Adipose tissue (tissue), 3 donors: ENCODE measurements around the gene TMEM208. TPM values are rescaled to one million over a fixed set of nuclear protein-coding genes. Genes with fewer than 3 reads are reported as not detected.

ENCODE experiments used
- polyA plus RNA-seq, 3 donors: library from polyadenylated mRNA; stranded (reverse); fragments of 200-250 nt; gene quantifications; one replicate each; pipeline ENCODE4 v1.2.3, GENCODE V29; 2013
- donor health status: healthy with polysubstance abuse.
- donor health status: Bipolar disorder and iron deficiency.
- donor health status: healthy.

TMEM208 gene
- polyA plus RNA-seq, 3 donors, result 65.4 to 77.4 (median 75.5) TPM

Other genes with a start within 250 kb of the TMEM208 start
- 10 to 100 TPM in 2 of 3 donors, 1 to 10 TPM in 1; 9.8 to 14.5 (median 11.2) TPM for gene CES4A, start 238.5 kb upstream of the TMEM208 start, polyA plus RNA-seq
- 10 to 100 TPM in 2 of 3 donors, 1 to 10 TPM in 1; 9.1 to 33.0 (median 17.5) TPM for gene CBFB, start 198.0 kb upstream of the TMEM208 start, polyA plus RNA-seq
- 1 to 10 TPM; 4.6 to 6.8 (median 6.6) TPM for gene PHAF1, start 117.2 kb upstream of the TMEM208 start, polyA plus RNA-seq
- gene B3GNT9, start 76.1 kb upstream of the TMEM208 start, polyA plus RNA-seq, result 1 to 10 TPM; 2.5 to 6.7 (median 5.0) TPM
- 10 to 100 TPM; 18.0 to 30.0 (median 20.6) TPM for gene TRADD, start 67.2 kb upstream of the TMEM208 start, polyA plus RNA-seq
- 10 to 100 TPM; 10.3 to 36.7 (median 15.3) TPM for gene FBXL8, start 67.2 kb upstream of the TMEM208 start, polyA plus RNA-seq
- gene HSF4, start 62.4 kb upstream of the TMEM208 start, polyA plus RNA-seq, result 10 to 100 TPM; 30.3 to 62.2 (median 42.1) TPM
- gene NOL3, start 56.6 kb upstream of the TMEM208 start, polyA plus RNA-seq, result 10 to 100 TPM; 31.0 to 62.3 (median 34.3) TPM
- 10 to 100 TPM; 13.0 to 32.0 (median 28.2) TPM for gene MATCAP1, start 43.2 kb upstream of the TMEM208 start, polyA plus RNA-seq
- gene EXOC3L1, start 37.0 kb upstream of the TMEM208 start, polyA plus RNA-seq, result 10 to 100 TPM in 1 of 3 donors, 1 to 10 TPM in 2; 3.1 to 14.4 (median 9.4) TPM
- gene E2F4, start 35.0 kb upstream of the TMEM208 start, polyA plus RNA-seq, result 10 to 100 TPM; 25.5 to 72.6 (median 52.0) TPM
- gene ELMO3, start 28.0 kb upstream of the TMEM208 start, polyA plus RNA-seq, result 10 to 100 TPM in 1 of 3 donors, 1 to 10 TPM in 2; 1.8 to 35.7 (median 4.5) TPM
- 10 to 100 TPM; 11.3 to 41.7 (median 33.4) TPM for gene FHOD1, start 20.4 kb downstream of the TMEM208 start, polyA plus RNA-seq
- gene SLC9A5, start 21.8 kb downstream of the TMEM208 start, polyA plus RNA-seq, result 1 to 10 TPM in 1 of 3 donors, under 1 TPM in 2; 0.26 to 1.6 (median 0.82) TPM
- gene PLEKHG4, start 52.4 kb downstream of the TMEM208 start, polyA plus RNA-seq, result 10 to 100 TPM in 2 of 3 donors, 1 to 10 TPM in 1; 5.6 to 12.6 (median 11.6) TPM
- gene KCTD19, start 99.6 kb downstream of the TMEM208 start, polyA plus RNA-seq, result under 1 TPM in 2 of 3 donors, not detected in 1; 0.05 to 0.56 TPM
- gene LRRC36, start 99.7 kb downstream of the TMEM208 start, polyA plus RNA-seq, result 1 to 10 TPM in 1 of 3 donors, under 1 TPM in 2; 0.15 to 1.1 (median 0.82) TPM
- gene TPPP3, start 166.4 kb downstream of the TMEM208 start, polyA plus RNA-seq, result 10 to 100 TPM; 11.1 to 33.7 (median 16.8) TPM
- gene ZDHHC1, start 189.3 kb downstream of the TMEM208 start, polyA plus RNA-seq, result 1 to 10 TPM; 6.8 to 8.9 (median 7.8) TPM
- gene HSD11B2, start 204.0 kb downstream of the TMEM208 start, polyA plus RNA-seq, result 1 to 10 TPM; 1.3 to 5.4 (median 2.4) TPM